ENCODE data around the gene TMEM240.

GRCh38 chr1:1510912-1511532 is 29.4 kb downstream of the TMEM240 start:
- TF ChIP-seq CTCF (IDR thresholded peaks at IDR 0.05; ENCODE audit: low read depth, low read length, poor library complexity, severe bottlenecking) (no peak), EZH2phosphoT487 (IDR thresholded peaks at IDR 0.05; ENCODE audit: borderline replicate concordance, low read length) (no peak)

Data from DOHH2 (cell line).